HG03097 (cell line): ENCODE results near the gene DENND2A.
A peak's percentile ranks its signal among the peaks of the same experiment; 100 is the strongest.
"Not testable (repeated sequence)": the region's sequence is repeated elsewhere in the genome, so short reads cannot be mapped to it uniquely, and the experiment has no call there.

Experiments
- ATAC-seq: cut with Tn5 transposase; IDR thresholded peaks from one replicate; pipeline ENCODE4 v1.9.1; 2021; ENCODE audit not compliant: unreplicated experiment, low FRiP score

The DENND2A gene

DNA sequence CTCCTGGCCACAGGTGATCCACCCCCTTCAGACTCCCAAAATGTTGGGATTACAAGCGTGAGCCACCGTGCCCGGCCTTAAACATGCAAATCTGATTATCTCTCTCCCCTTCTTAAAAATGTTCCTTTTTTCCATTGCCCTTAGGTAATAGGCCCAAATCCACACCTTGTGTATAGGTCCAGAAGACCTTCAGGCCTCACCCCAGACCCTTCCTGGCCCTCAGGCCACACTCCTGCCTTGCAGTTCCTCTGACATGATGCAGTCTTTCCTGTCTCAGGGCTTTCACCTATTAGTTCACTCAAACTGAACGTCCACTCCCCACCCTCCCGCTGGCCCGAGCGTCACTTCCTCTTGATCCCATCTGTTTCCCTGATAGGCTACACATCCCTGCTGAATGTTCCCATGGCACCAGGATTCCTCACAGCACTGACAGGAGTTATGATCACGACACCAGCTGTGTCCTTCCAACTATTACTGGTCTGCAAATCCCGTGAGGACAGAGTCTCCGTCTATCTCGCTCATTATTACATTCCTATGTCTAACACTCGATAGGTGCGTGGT lies 46.4 kb downstream of the DENND2A start:
- ATAC-seq, result no peak

GRCh38 chr7:140593672-140593982 lies 47.0 kb downstream of the DENND2A start:
- ATAC-seq, result peak; percentile 70

- peak; percentile 49 for ATAC-seq
These were observed 47.5 kb downstream of the DENND2A start for GRCh38 chr7:140592964-140593671.

GRCh38 chr7:140591180-140591902 lies 49.3 kb downstream of the DENND2A start:
- ATAC-seq, result no peak

- no peak for ATAC-seq
These were observed 53.4 kb downstream of the DENND2A start for GRCh38 chr7:140587243-140587642.

DNA sequence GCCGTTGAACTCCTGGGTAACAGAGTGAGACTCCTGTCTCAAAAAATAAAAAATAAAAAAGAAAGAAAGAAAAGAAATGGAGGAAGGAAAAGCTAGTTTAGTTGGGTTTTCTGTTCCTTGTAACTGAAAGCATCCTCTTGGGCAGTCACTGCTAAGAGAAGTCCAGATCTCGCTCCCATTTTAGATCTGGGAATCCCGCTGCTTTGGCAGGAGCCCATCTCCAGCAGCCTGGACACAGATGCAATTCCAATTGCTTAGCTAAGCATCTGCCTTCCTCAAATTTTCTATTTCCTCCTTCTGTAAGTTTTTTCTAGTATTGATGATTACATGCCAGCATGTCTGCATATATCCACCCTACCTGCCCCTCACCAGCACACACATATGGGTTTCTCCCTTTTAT lies 54.1 kb downstream of the DENND2A start:
- no peak for ATAC-seq

GRCh38 chr7:140585333-140585732 lies 55.3 kb downstream of the DENND2A start:
- ATAC-seq, result no peak

DNA sequence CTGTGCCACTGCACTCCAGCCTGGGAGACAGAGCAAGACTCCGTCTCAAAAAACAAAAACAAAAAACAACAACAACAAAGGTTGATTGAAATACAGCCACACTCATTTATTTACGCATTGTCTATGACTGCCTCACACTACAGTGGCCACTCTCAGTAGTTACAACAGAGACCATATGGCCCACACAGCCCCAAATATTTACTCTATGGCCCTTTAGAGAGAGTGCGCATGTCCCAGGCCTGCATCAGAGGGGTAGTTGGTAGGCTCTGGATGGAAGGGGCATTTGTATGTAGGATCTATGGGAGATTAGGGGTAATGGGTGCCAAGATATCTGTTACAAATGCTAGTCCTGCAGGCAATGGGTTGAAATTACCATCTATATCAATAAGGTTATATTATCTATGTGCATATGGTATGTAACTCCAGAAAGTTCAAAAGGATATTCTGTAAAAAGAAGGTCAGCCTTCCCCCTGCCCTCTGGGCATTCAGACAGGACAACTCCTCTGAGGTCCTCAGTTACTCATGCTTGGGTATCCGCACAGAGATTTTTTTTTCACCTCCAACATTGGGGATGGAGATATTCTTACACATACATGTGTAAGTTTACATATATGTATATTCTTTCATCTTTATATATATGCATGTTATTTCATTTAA lies 56.3 kb downstream of the DENND2A start:
- ATAC-seq, result no peak

DNA sequence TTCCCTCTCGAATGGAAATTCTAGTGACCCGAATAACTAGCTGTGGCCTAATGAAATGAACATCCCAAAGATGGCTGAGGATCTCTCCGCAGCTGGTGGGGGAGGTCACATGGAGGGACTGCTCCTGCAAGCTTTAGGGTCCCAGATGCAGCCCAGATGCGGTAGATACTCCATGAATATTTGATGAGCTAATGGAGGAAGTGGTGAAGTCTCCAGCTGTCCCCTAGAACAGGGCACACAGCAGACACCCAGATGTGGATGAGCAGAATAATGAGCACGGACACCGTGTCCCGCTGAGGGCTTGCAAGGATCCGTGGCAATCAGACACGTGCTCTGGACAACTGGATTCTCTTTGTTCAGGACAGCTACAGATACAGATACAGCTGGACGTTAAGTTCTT lies 59.2 kb downstream of the DENND2A start:
- ATAC-seq, result no peak

DNA sequence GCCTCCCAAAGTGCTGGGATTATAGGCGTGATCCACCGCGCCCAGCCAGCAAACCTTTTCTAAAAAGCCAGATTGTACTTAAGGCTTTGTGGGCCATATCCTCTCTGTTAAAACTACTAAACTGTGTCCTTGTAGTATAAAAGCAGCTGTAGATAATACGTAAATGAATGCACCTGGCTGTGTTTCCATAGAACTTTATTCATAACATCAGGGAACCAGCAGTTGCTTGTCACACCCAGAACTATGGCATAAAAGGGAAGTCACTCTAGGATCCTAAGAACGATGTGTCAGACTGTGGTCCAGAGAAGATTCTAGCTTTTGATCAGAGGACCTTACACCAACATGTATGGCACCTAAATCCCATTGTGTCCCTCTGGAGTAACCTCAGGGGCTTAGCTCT lies 63.0 kb downstream of the DENND2A start:
- no peak for ATAC-seq

- ATAC-seq, result no peak
These were observed 64.0 kb downstream of the DENND2A start for GRCh38 chr7:140576589-140576988.

GRCh38 chr7:140571538-140572122 lies 69.0 kb downstream of the DENND2A start:
- ATAC-seq, result no peak

- ATAC-seq, result no peak
These were observed 70.5 kb downstream of the DENND2A start for GRCh38 chr7:140570120-140570519.

DNA sequence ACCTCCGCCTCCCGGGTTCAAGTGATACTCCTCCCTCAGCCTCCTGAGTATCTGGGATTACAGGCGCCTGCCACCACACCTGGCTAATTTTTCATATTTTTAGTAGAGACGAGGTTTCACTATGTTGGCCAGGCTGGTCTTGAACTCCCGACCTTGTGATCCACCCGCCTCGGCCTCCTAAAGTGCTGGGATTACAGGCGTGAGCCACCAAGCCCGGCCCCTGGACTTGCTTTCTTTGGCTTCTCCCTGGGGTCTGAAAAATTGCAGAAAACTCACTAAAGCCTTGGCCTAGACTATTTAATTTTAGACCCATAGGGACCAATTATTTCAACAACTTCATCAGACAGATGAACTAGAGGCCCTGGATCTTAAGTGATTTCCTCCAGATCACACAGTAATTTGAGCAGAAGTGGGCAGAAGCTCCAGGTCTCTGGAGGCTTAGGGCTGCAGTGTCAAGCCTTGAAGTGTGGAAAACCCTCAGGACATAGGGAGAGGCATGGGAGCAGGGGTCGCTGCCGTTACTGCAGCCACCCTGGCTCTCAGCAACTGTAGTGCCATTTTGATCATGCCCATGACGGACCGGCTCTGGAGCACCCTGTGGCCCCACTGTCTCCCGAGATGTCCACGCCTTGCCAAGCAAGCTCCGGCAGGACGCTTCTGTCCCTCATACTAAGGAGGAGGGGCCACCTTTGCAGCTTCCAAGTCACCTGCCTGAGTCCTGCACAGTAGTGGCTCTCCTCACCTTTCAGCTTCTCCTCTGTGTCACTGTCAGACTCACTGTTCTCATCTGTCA lies 72.4 kb downstream of the DENND2A start:
- ATAC-seq, result no peak

DNA sequence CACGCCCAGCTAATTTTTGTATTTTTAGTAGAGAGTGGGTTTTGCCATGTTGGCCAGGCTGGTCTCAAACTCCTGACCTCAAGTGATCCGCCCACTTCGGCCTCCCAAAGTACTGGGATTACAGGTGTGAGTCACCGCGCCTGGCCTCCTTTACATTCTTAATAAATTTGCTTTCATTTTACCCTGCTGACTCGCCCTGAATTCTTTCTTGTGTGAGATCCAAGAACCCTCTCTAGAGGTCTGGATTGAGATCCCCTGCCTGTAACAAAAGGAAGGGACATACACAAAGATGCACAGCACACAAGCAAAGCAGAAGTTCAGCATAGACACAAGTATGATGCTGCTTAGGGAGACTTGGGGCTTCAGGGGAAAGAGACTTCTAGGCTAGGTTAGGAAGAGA lies 74.4 kb downstream of the DENND2A start:
- not testable (repeated sequence) for ATAC-seq

DNA sequence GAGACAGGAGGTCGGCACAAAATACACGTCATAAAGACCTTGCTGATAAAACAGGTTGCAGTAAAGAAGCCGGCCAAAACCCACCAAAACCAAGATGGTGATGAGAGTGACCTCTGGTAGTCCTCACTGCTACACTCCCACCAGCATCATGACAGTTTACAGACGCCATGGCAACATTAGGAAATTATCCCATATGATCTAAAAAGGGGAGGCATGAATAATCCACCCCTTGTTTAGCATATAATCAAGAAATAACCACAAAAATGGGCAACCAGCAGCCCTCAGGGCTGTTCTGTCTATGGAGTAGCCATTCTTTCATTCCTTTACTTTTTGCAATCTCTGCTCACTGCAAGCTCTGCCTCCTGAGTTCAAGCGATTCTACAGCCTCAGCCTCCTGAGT lies 74.9 kb downstream of the DENND2A start:
- ATAC-seq, result not testable (repeated sequence)

DNA sequence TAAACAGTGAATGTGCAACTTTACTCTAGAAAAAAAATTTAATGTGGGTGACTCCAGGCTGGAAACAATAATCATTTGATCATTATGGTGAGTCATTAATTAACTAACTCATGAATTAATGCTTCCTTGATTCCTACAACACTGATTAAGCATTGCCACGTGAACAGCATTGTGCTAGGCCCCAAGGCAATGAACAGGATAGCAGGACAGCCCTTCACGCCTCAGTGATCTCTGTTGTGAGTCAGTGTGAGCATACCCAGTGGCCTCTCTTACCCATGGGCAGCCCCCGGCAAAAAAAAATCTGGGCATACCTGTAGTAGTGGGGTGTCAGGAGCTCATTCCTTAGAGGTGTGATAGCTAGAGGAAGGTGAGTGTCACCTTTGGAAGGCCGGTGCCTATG lies 76.0 kb downstream of the DENND2A start:
- no peak for ATAC-seq

DNA sequence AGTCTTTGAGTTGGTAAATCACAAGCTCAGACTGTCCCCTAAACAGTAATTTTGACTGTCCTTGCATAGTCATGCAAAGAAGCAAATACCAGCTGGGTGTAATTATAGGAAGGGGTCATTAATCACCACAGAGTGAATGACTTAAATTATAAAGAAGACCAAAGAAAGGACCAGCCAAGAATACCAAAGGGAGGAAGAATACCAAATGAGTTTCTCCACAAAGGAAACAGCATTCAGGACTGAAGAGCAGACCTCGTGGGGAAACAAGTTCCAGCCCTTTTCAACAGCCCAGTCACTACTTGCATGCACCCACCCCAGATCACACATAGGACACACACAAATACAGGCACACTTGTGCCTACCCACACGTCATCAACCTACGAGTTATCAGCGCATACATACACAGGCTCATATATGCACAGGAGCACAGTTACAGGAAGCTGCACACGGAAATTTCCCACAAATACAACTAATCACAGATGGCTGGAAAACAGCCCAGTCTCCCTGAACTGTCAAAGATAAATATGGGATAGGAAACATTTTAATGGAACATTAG lies 77.6 kb downstream of the DENND2A start:
- ATAC-seq, result no peak

DNA sequence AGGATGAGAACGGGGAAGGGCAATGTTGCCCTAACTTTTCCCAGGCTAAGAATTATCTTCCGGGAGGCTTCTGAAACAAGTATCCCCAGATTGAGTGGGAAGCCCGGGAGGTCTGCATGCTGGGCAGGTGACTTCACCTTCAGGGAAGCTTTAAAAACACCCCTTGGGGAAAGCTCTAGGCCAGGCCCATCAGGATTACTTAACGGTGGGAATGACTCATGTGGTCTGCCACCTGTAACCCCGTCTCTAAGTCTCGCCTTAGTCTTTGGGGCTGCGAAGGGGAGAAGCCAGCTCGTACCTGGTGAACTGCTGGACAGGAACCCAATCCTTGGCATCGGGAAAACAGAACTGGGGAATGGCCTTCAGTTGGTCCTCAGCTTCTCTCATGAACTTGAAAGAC lies 81.2 kb downstream of the DENND2A start:
- ATAC-seq, result no peak
